Measurements from ENCODE around the gene ANAPC16. TPM values are rescaled to one million over a fixed set of nuclear protein-coding genes. Genes with fewer than 3 reads are reported as not detected.
"Not testable (repeated sequence)": the region's sequence is repeated elsewhere in the genome, so short reads cannot be mapped to it uniquely, and the experiment has no call there.

Gene ANAPC16
- total RNA-seq, 1 donor from 2014 or later, result 88.0 TPM

- intact Hi-C loops (cut with micrococcal nuclease), result no loop called here
These were observed 60.9 kb downstream of the ANAPC16 start for GRCh38 chr10:72276421-72277339.

GRCh38 chr10:72277340-72277995 is 61.7 kb downstream of the ANAPC16 start:
- intact Hi-C loops (cut with micrococcal nuclease), result no loop called here

- intact Hi-C loops (cut with micrococcal nuclease), result no loop called here
These were observed 62.3 kb downstream of the ANAPC16 start for GRCh38 chr10:72277996-72278667.

GRCh38 chr10:72278668-72279393 is 63.0 kb downstream of the ANAPC16 start:
- intact Hi-C loops (cut with micrococcal nuclease), result no loop called here

GRCh38 chr10:72279587-72279986 is 63.8 kb downstream of the ANAPC16 start:
- intact Hi-C loops (cut with micrococcal nuclease), result not testable (repeated sequence)

GRCh38 chr10:72283131-72283530 is 67.3 kb downstream of the ANAPC16 start:
- intact Hi-C loops (cut with micrococcal nuclease), result no loop called here

Other genes with a start within 250 kb of the ANAPC16 start
- gene SPOCK2, start 127.5 kb upstream of the ANAPC16 start, total RNA-seq, result 341 and 344 TPM in 2 replicates
- gene ASCC1, start 264 bp downstream of the ANAPC16 start, total RNA-seq, result 27.1 and 27.9 TPM in 2 replicates
- gene DDIT4, start 57.9 kb downstream of the ANAPC16 start, total RNA-seq, result 202 and 211 TPM in 2 replicates
- gene DNAJB12, start 138.9 kb downstream of the ANAPC16 start, total RNA-seq, result 38.3 and 42.2 TPM in 2 replicates

All from T-helper 1 cell treated with Interleukin-12 subunit alpha and Interleukin-12 subunit beta and Interleukin-4 antibody, amounts not matched to agents 30 ng/mL and 1 ng/mL, for 36 hours (primary cell).